Ovary (tissue), 9 donors: ENCODE results near the gene LYST. TPM values are rescaled to one million over a fixed set of nuclear protein-coding genes. Genes with fewer than 3 reads are reported as not detected.
"Not testable (repeated sequence)": the region's sequence is repeated elsewhere in the genome, so short reads cannot be mapped to it uniquely, and the experiment has no call there.

ENCODE experiments used
- DNase-seq, 5 donors: peaks; one replicate each; pipeline ENCODE4 v3.0.0-alpha.2; 2019 to 2020
- H3K27ac ChIP-seq, 2 donors: fragments of 200-600 bp; one replicate each; pipeline versions ENCODE4 v1.5.1 to v1.8.0; 2019 to 2022
- H3K27me3 ChIP-seq: fragments of 200-600 bp; one replicate; pipeline ENCODE4 v1.8.0; 2022
- H3K36me3 ChIP-seq: fragments of 200-600 bp; sonication (generic); one replicate; pipeline ENCODE4 v1.5.1; 2019
- H3K4me1 ChIP-seq: one replicate; pipeline ENCODE4 v1.8.1; 2013; ENCODE audit warnings: mild to moderate bottlenecking, moderate library complexity; ENCODE audit not compliant: insufficient read depth
- H3K4me3 ChIP-seq: fragments of 200-600 bp; sonication (generic); one replicate; pipeline ENCODE4 v1.5.1; 2017
- H3K9me3 ChIP-seq, 2 donors: fragments of 200-600 bp in 1 of 2; sonication (generic) in 1 of 2; one replicate each; pipeline versions ENCODE4 v1.5.1 to v1.8.1; 2013 to 2019; ENCODE audit warnings: mild to moderate bottlenecking in 1 of 2, moderate library complexity in 1 of 2
- EP300 ChIP-seq: sonication (generic); formaldehyde crosslinking; IDR thresholded peaks from one replicate; pipeline ENCODE4 v1.6.1; 2017; ENCODE audit warnings: antibody characterized with exemption
- POLR2A ChIP-seq: fragments of 450-650 bp; IDR thresholded peaks from one replicate; pipeline ENCODE4 v1.6.1; 2017; ENCODE audit warnings: antibody characterized with exemption, mild to moderate bottlenecking, moderate library complexity
- WGBS, 3 donors: extraction: QIAGEN DNeasy Blood & Tissue Kit in 1 of 3; methylation state at CpG; one replicate each; pipeline versions ENCODE4 v1.1.5 to v1.1.7; 2013 to 2017; 5-methylcytosine and 5-hydroxymethylcytosine counted together
- intact Hi-C, 4 donors: fragments of 100-400 bp; cut with DNase I; formaldehyde crosslinking; loops; one replicate each; pipeline versions ENCODE4 v1.11.0 to v1.15.1; 2022 to 2023
- polyA plus RNA-seq, 2 donors: library from polyadenylated mRNA; stranded (reverse); fragments of 200-250 nt in 1 of 2; fragments of 350-450 nt in 1 of 2; fragmentation: Illumina TruSeq in 1 of 2; extraction: RNeasy Lipid Tissue Mini Kit (QIAGEN cat#74804) in 1 of 2; gene quantifications; one replicate each; pipeline ENCODE4 v1.2.3, GENCODE V29; 2013 to 2014
- total RNA-seq, 7 donors: library from RNA; depleted of rRNA in 2 of 7; stranded (reverse); fragments of >200 nt in 2 of 7; fragmentation: NEBNext Ultra II Directional in 3 of 7; extraction: Animal tissue kit (Norgen Biotek cat#: 25700) in 3 of 7; gene quantifications; one replicate each; pipeline versions ENCODE4 v1.1.0 to v1.2.4, GENCODE V29; 2016 to 2023
- TF ChIP-seq, protein P1 (sequence below), 3 donors: fragments of 450-650 bp in 2 of 3; fragments of 200-600 bp in 1 of 3; IDR thresholded peaks; one replicate each; pipeline versions ENCODE4 v1.5.1 to v1.8.0; 2016 to 2022; ENCODE audit warnings: antibody characterized with exemption in 3 of 3, mild to moderate bottlenecking in 1 of 3
- donor health status: DM: no; HTN: no; CAD: no; lungs with moderate emphysema.
- donor health status: DM: no; HTN: no; CAD: no.
- donor health status: Bipolar disorder and iron deficiency.
- donor health status: DM: yes; HTN: yes; CAD: no.
- donor health status: DM: no; HTN: no; CAD: no.
- donor health status: DM: yes; HTN: yes; CAD: no.

The LYST gene
- total and polyA plus RNA-seq, 9 donors, result 6.8 to 29.2 (median 21.7) TPM

DNA sequence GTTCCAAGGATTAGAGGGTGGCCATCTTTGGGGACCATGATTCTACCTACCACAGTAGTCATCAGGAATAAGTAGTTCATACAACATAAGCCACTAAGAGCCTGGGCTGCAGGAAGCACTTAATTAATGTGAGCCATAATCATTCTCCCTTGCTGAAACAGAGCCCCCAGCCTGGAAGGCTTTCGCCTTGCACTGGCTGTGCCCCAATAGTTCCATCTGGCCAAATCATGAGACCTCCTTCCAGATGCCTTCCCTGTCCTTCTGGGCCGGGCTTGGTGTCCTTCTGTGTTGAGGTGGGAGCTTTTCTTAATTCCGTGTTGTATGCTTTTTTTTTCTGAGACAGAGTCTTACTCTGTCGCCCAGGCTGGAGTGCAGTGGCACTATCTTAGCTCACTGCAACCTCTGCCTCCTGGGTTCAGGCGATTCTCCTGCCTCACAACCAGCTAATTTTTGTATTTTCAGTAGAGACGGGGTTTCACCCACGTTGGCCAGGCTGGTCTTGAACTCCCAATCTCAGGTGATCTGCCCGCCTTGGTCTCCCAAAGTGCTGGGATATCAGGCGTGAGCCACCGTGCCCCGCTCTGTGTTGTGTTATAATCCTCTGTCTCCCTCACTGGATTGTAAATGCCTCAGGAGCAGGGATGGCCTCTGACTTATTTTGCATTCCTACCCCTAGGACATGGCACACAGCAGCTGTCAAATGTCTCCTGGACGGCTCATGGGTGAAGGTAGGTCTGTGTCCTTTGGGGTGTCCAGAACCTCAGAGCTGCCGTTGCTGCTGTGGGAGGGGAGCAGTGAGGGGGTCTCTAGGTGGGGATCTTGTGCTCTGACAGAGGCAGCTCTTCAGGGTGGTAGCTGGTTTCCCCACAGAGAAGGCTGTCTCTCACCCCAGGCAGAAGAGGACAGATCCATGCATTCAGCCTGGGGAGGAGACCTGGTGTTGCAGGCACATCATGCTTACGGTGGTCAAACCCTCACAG is 227.2 kb downstream of the LYST start:
- DNase-seq, result no peak
- intact Hi-C loops, result no loop called here
- H3K27ac ChIP-seq, result no peak overlapping the region
- H3K27me3 ChIP-seq, result no peaks in the 10 kb centered on the region
- no peak overlapping the region for H3K4me3 ChIP-seq
- H3K4me1 ChIP-seq, result no peaks in the 10 kb centered on the region
- no peaks in the 10 kb centered on the region for H3K9me3 ChIP-seq
- 65 to 72% (median 71%) methylated on average over 14 of the region's 14 CpGs for WGBS, 3 donors
- H3K36me3 ChIP-seq, result no peaks in the 10 kb centered on the region
- TF ChIP-seq EP300 (no peak), POLR2A (no peak)
- TF ChIP-seq, protein P1, sequence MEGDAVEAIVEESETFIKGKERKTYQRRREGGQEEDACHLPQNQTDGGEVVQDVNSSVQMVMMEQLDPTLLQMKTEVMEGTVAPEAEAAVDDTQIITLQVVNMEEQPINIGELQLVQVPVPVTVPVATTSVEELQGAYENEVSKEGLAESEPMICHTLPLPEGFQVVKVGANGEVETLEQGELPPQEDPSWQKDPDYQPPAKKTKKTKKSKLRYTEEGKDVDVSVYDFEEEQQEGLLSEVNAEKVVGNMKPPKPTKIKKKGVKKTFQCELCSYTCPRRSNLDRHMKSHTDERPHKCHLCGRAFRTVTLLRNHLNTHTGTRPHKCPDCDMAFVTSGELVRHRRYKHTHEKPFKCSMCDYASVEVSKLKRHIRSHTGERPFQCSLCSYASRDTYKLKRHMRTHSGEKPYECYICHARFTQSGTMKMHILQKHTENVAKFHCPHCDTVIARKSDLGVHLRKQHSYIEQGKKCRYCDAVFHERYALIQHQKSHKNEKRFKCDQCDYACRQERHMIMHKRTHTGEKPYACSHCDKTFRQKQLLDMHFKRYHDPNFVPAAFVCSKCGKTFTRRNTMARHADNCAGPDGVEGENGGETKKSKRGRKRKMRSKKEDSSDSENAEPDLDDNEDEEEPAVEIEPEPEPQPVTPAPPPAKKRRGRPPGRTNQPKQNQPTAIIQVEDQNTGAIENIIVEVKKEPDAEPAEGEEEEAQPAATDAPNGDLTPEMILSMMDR (IDR thresholded peaks at IDR 0.05), result no peak

DNA sequence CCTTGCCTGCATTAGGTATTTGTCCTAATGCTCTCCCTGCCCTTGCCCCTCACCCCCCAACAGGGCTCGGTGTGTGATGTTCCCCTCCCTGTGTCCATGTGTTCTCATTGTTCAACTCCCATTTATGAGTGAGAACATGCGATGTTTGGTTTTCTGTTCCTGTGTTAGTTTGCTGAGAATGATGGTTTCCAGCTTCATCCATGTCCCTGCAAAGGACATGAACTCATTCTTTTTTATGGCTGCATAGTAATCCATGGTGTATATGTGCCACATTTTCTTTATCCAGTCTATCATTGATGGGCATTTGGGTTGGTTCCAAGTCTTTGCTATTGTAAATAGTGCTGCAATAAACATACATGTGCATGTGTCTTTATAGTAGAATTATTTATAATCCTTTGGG is 228.1 kb downstream of the LYST start:
- H3K4me3 ChIP-seq, H3K27ac ChIP-seq, DNase-seq, H3K36me3 ChIP-seq, H3K4me1 ChIP-seq, H3K9me3 ChIP-seq, H3K27me3 ChIP-seq, intact Hi-C loops: not testable (repeated sequence)
- WGBS, 3 donors, result 91 to 96% (median 92%) methylated on average over 2 of the region's 2 CpGs

DNA sequence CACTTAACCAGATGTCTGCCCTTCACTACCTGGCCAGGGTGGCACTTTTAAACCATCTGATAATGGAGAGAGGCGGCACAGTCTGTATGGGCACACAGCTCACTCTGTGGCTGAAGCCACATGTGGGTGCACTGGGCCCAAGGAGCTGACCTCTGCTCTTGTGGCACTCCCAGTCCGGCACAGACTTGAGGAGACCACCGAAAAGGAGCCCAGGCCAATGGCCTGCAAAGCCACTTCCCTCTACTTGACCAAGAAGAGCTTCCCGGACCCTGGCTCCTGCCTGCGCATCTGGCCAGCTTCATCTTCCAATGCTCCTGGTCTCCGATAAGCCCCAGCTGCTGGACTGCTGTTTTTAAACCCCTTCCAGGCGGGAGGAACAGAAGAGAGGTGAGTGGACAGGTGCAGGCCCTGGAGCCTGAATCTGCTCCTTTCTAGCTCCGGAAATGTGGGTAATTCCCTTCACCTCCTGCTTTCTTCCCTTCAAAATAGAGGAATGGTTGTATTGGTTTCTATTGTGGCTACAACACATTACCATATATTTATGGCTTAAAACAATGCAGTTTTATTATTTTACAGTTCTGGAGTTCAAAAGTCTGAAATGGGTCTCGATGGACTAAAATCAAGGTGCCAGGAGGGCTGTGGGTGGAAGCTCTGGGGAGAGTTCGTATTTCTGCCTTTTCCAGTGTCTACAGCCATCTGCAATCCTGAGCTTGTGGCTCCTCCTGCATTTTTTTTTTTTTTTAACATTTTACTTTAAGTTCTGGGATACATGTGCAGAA is 228.8 kb downstream of the LYST start:
- Histone ChIP-seq H3K27ac (no peak overlapping the region), H3K27me3 (no peaks in the 10 kb centered on the region), H3K4me3 (no peak overlapping the region), H3K4me1 (peaks cover 2% of the 10 kb centered on the region), H3K36me3 (no peaks in the 10 kb centered on the region), H3K9me3 (no peaks in the 10 kb centered on the region)
- TF ChIP-seq POLR2A (no peak), EP300 (no peak)
- TF ChIP-seq, protein P1 (IDR thresholded peaks at IDR 0.05), result no peak
- DNase-seq, result no peak
- intact Hi-C loops, result no loop called here
- WGBS, 3 donors, result 83 to 87% (median 85%) methylated on average over 10 of the region's 10 CpGs

DNA sequence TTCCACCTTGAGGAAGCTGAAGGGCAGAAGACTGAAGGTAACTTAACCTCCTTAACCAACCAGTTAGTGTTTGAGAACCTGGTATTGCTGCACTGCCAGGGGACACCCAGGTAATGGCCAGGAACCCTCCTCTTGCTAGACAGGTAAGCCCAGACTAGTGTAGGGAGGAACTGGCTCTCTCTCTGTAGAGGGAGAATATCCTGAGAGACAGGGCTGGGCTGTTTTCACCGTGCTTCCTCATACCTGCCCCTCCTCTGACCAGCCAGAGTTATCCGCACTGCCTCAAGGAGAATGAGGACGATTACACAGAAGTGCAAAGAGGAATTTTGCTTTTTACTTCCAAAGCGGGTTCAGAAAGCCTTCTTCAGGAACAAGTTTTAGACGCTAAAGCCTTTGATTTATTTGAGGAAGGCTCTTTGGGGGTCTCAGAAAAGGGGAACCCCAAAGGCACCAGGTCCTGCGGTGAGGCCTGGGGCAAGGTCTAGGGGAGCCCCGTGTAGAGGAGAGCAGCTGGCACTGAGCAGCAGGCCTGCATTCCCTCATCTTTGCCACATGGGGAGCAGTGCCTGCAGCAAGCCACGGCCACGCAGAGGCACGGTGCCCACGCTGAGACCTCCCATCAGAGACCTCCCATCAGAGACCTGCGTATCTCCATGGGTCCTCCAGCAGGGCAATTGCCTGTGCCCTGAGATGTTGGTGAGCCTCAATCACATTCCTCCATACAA is 230.6 kb downstream of the LYST start:
- TF ChIP-seq EP300 (no peak), POLR2A (no peak)
- TF ChIP-seq, protein P1 (IDR thresholded peaks at IDR 0.05), result no peak
- Histone ChIP-seq H3K36me3 (no peaks in the 10 kb centered on the region), H3K4me3 (no peak overlapping the region), H3K27me3 (no peaks in the 10 kb centered on the region), H3K4me1 (peaks cover 3% of the 10 kb centered on the region), H3K9me3 (no peaks in the 10 kb centered on the region), H3K27ac (no peak overlapping the region)
- intact Hi-C loops, result no loop called here
- 65 to 71% (median 68%) methylated on average over 12 of the region's 12 CpGs for WGBS, 3 donors
- no peak for DNase-seq
